CMK (cell line): ENCODE results near the gene ANKS3.

Experiments used
- DNase-seq: peaks from one replicate; pipeline ENCODE4 v3.0.0-alpha.2; 2010; ENCODE audit warnings: low read depth

ANKS3 gene

GRCh38 chr16:4646773-4647643 lies 87.1 kb downstream of the ANKS3 start:
- no peak for DNase-seq
